HG03439 (cell line): ENCODE measurements around the gene KCNH1.

Experiments used
- ATAC-seq: cut with Tn5 transposase; IDR thresholded peaks from one replicate; pipeline ENCODE4 v1.9.1; 2021; ENCODE audit warnings: mild to moderate bottlenecking, moderate library complexity; ENCODE audit not compliant: unreplicated experiment

KCNH1 gene

DNA sequence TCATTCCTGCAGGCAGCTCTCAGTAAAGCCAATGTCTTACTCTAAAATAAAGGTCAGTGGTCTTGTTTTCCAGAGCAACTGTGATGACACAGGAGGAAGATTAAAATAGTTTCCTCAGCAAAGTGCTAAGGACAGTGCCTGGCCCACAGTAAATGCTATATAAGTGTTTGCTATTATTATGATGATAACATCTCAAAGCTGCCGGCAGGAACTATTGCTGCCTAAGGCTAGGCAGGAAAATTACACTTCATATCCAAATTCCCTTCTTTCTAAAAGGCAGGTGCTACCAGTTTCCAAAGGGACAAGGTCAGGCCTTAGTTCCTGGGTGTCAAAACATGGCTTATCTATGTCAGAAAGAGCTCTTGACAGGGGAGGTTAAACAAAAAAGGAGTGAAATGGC lies 403.9 kb downstream of the KCNH1 start:
- ATAC-seq = no peak

GRCh38 chr1:210728437-210729149 lies 405.4 kb downstream of the KCNH1 start:
- no peak for ATAC-seq

GRCh38 chr1:210727709-210728108 lies 406.2 kb downstream of the KCNH1 start:
- no peak for ATAC-seq

DNA sequence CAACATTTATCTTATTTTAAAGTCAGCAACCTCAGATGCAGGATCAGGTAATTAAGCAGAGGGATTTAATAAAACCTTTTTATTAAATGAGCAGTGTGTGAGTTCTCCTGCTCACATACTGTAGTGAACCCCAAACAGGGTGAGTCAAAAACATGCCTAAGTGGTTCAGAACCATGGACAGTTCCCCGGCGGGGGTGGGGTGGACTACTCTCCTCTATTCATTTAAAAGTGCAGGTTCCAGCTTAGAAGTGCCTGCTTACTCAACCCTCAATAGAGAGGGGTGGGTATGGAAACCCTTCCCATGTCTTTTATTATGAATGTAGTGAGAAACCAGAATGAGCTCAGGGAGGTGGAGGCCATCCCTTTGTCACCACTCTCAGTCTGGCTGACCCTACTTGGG lies 407.3 kb downstream of the KCNH1 start:
- no peak for ATAC-seq

DNA sequence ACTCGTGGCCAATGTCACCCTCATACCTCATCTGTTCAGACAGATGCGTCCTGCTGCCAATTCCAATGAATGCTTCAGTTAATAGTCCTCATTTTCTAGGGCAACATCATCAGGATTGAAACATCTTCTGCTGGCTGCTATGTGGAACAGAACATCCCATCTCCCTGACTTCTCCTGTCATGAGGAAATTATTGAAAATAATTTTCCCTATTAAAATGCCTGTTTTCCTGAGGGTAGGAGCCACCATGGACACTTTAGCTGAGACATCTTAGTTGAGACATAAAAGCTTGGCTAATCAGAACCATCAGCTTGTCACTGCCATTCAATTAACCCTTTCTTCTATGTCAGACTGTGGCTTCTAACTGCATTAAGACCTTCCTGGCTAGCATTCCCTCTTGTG lies 409.2 kb downstream of the KCNH1 start:
- ATAC-seq = no peak

- no peak for ATAC-seq
These were observed 410.3 kb downstream of the KCNH1 start for GRCh38 chr1:210723646-210724045.

- no peak for ATAC-seq
These were observed 411.4 kb downstream of the KCNH1 start for GRCh38 chr1:210722410-210723081.

- ATAC-seq = no peak
These were observed 418.9 kb downstream of the KCNH1 start for GRCh38 chr1:210715072-210715471.

GRCh38 chr1:210711825-210712612 lies 421.9 kb downstream of the KCNH1 start:
- no peak for ATAC-seq

GRCh38 chr1:210709701-210710100 lies 424.2 kb downstream of the KCNH1 start:
- no peak for ATAC-seq

DNA sequence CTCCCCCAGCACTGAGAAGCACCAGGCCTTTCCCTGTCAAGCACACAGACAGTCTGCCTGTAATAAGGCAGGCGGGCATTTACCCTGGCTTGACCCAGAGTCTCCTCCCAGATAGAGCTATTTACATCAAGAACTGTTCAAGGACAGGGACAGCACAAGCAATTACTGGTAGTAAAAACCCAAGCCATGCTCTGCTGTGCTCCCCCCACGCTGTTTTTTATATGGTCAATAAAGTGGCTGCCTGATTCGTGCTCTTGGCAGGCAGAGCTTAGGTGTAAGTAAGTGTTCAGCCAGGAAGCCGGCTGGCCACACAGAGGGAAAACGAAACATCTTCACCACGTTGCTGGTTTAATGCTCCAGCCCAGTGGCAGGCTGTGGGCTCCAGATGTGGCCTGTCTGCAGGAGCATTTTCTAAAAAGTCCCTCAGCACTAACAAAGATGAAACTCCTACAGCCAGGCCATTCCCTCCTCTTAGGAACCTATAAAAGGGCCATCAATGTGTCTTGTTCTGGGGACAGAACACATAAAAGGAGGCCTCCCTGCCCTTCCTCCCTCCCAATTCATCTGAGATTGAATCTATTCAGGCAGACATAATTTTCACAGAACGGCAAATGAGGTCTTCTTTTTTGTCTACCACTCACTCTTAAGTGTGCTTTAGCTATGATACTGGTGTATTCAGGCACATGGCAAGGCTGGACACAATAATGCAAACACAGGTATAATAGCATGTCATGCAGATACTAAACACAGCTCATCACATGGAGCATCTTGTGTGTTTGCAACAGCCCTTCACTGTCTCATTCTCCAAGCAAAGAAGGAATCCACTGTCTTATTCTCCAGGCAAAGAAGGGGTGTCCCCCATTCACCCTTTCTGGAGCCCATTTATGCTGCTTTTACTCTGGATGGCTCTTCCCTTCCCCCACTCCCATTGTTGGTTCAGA lies 426.4 kb downstream of the KCNH1 start:
- no peak for ATAC-seq

GRCh38 chr1:210706246-210706645 lies 427.7 kb downstream of the KCNH1 start:
- no peak for ATAC-seq

- no peak for ATAC-seq
These were observed 428.9 kb downstream of the KCNH1 start for GRCh38 chr1:210705086-210705485.

- ATAC-seq = no peak
These were observed 430.4 kb downstream of the KCNH1 start for GRCh38 chr1:210703593-210703992.

DNA sequence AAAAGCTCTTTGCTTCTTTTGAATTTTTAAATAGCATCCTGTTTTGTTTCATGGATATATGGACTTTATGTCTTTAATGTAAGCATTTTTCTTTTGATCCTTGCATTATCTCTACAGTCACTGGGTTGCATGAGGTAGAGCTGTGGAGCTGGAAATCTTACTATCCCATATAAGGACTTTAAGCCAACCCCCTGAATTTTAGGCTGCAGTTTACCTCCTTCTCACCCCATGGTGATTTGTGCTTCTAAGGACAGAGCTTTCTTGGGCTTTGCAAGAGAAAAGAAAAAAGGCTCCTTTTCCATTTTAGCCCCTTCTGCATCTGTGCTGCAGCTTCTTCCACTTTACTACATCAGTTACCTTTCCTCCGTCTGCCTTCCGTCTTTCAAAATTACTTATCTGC lies 431.4 kb downstream of the KCNH1 start:
- no peak for ATAC-seq

DNA sequence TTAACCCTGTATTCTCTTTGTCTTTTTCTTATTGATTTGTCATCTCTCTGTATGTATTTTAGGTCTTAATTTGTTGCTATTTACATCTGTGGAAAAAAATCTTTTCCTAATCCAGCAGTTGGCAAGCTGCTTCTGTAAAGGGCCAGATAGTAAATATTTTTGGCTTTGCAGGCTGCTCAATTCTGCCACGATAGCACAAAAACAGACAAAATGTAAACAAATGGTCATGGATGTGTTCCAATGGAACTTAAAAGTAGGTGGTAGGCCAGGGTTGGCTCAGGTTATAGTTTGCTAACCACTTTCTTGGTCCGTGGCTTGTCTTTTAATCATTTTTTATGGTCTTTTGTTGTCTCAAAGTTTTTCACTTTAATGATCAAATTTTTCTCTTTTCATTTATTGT lies 433.4 kb downstream of the KCNH1 start:
- no peak for ATAC-seq

- no peak for ATAC-seq
These were observed 433.9 kb downstream of the KCNH1 start for GRCh38 chr1:210700083-210700482.

- no peak for ATAC-seq
These were observed 435.3 kb downstream of the KCNH1 start for GRCh38 chr1:210698661-210699060.

DNA sequence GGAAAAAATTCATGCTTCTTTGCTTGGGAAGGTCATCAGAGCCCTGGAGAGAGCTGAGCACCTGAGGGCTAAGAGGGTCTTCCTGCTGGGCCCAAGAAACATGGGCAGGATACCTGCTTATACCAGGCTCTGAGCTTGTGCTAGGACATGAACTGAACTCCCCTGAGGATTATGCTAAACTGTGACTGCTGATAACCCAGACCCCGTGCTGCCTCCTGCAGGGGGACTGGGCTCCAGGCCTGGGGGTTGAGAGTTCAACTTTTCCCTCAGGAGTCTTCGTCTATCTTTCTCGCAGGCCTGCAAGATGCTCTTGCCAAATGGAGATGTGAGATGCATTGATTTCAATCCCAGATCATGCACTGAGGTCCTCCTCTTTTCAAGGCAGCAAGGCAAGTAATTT lies 436.8 kb downstream of the KCNH1 start:
- ATAC-seq = peak; percentile 17

DNA sequence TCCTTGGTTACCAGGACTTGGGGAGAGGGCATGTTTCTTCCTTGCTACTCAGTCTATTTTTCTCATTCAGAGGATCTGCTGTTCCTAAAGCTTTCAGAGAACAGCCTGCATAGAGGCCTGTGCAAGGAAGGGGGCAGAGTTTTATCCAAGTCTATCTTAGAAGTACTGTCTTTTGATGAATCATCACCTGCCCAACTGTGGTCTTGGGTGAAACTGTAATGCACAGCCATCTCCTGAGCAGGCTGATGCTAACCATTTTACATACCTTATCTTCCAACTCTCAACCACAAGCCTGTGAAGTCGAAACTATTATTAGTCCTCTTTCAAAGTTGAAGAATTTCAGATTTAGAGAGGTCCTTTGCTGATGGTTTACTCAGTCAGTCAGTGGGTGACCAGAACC lies 437.2 kb downstream of the KCNH1 start:
- peak; percentile 95 for ATAC-seq

- no peak for ATAC-seq
These were observed 438.9 kb downstream of the KCNH1 start for GRCh38 chr1:210695026-210695425.
